Left ventricle myocardium inferior (tissue), 1 donor: ENCODE measurements around the gene FNDC3A. TPM values are rescaled to one million over a fixed set of nuclear protein-coding genes. Genes with fewer than 3 reads are reported as not detected.

ENCODE experiments used
- DNase-seq: peaks from one replicate; pipeline ENCODE4 v3.0.0-alpha.2; 2020
- H3K27ac ChIP-seq: fragments of 200-600 bp; replicated peaks from 2 replicates; pipeline ENCODE4 v1.8.0; 2021
- H3K27me3 ChIP-seq: fragments of 200-600 bp; 2 replicates; pipeline ENCODE4 v1.8.0; 2021; ENCODE audit warnings: low read depth
- H3K36me3 ChIP-seq: fragments of 200-600 bp; 2 replicates; pipeline ENCODE4 v1.8.0; 2021
- H3K4me1 ChIP-seq: fragments of 200-600 bp; 2 replicates; pipeline ENCODE4 v1.8.0; 2021
- H3K4me3 ChIP-seq: fragments of 200-600 bp; 2 replicates; pipeline ENCODE4 v1.8.0; 2021; ENCODE audit warnings: mild to moderate bottlenecking, moderate library complexity
- H3K9me3 ChIP-seq: fragments of 200-600 bp; replicated peaks from 2 replicates; pipeline ENCODE4 v1.8.0; 2021
- CTCF ChIP-seq: fragments of 200-600 bp; IDR thresholded peaks from 2 replicates; pipeline ENCODE4 v1.8.0; 2021; ENCODE audit warnings: antibody characterized with exemption, mild to moderate bottlenecking, borderline replicate concordance
- intact Hi-C: fragments of 100-400 bp; cut with micrococcal nuclease; formaldehyde crosslinking; loops from one replicate; pipeline ENCODE4 v1.11.0; 2022
- total RNA-seq: library from RNA; stranded (reverse); fragmentation: NEBNext Ultra II Directional; extraction: Animal tissue kit (Norgen Biotek cat#: 25700); gene quantifications from one replicate; pipeline ENCODE4 v1.2.1, GENCODE V29; 2021
- donor health status: DM: no; HTN: yes; CAD: no; lungs with severe emphysema.

FNDC3A gene
- total RNA-seq, 1 donor from 2014 or later: 18.9 TPM

DNA sequence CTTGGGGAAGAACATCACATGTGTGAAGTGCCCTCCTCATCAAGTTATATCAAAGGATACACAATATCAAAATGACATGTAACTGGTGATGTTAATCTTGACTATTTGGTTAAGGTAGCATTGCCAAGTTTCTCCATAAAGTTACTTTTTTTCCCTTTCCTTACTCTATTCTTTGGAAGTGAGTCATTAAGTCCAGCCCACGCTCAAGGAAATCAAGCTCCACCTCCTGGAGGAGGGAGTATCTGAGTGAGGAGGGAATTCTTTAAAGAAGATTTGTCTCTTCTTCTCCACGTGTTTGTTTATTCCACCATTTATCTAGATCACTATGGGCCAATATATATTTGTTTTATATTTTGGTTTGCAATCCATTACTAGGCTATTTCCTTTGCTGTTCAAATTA is 33.6 kb upstream of the FNDC3A start:
- no peaks in the 10 kb centered on the region for H3K9me3 ChIP-seq
- no peaks in the 10 kb centered on the region for H3K4me1 ChIP-seq
- no peak for TF ChIP-seq CTCF
- no peak for DNase-seq
- no peak overlapping the region for H3K4me3 ChIP-seq
- intact Hi-C loops: no loop called here
- no peaks in the 10 kb centered on the region for H3K27me3 ChIP-seq
- no peaks in the 10 kb centered on the region for H3K36me3 ChIP-seq
- H3K27ac ChIP-seq: no peak overlapping the region

DNA sequence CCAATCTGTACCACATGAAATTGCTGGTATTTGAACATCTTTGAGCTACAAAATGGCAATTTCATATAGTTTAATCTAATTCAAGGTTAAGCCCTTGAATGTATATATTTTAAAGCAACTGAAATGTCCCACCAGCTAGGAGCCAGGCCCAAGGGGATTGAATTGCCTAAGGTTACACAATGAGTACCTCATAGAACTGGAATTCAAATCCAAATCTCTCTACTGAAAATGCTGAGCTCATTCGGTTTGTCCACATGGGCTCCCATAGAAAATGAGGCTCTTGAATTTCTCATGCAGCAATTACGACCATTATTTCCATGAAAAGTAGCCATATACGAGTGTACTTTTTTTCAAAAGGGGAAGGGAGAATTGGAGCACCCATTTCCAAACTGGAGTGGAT is 31.5 kb upstream of the FNDC3A start:
- H3K27ac ChIP-seq: no peak overlapping the region
- DNase-seq: no peak
- intact Hi-C loops: no loop called here
- H3K4me3 ChIP-seq: no peak overlapping the region
- TF ChIP-seq CTCF: no peak
- no peaks in the 10 kb centered on the region for H3K36me3 ChIP-seq
- no peaks in the 10 kb centered on the region for H3K9me3 ChIP-seq
- no peaks in the 10 kb centered on the region for H3K4me1 ChIP-seq
- H3K27me3 ChIP-seq: no peaks in the 10 kb centered on the region

GRCh38 chr13:48945626-48946025 is 30.1 kb upstream of the FNDC3A start:
- H3K4me1 ChIP-seq: no peaks in the 10 kb centered on the region
- intact Hi-C loops: no loop called here
- no peak for TF ChIP-seq CTCF

GRCh38 chr13:48946163-48946562 is 29.5 kb upstream of the FNDC3A start:
- H3K4me1 ChIP-seq: no peaks in the 10 kb centered on the region
- H3K4me3 ChIP-seq: no peak overlapping the region
- no peaks in the 10 kb centered on the region for H3K36me3 ChIP-seq
- no peak overlapping the region for H3K27ac ChIP-seq
- intact Hi-C loops: no loop called here
- TF ChIP-seq CTCF: no peak
- H3K9me3 ChIP-seq: no peaks in the 10 kb centered on the region
- no peaks in the 10 kb centered on the region for H3K27me3 ChIP-seq
- no peak for DNase-seq

More at GRCh38 chr13:48945626-48946025, 30.1 kb upstream of the FNDC3A start:
- Histone ChIP-seq H3K9me3 (no peaks in the 10 kb centered on the region), H3K4me3 (no peak overlapping the region), H3K27ac (no peak overlapping the region), H3K36me3 (no peaks in the 10 kb centered on the region), H3K27me3 (no peaks in the 10 kb centered on the region)
- DNase-seq: no peak

- intact Hi-C loops: no loop called here
- H3K27ac ChIP-seq: no peak overlapping the region
- no peak overlapping the region for H3K4me3 ChIP-seq
- DNase-seq: no peak
- TF ChIP-seq CTCF: no peak
- H3K27me3 ChIP-seq: no peaks in the 10 kb centered on the region
- no peaks in the 10 kb centered on the region for H3K36me3 ChIP-seq
- H3K4me1 ChIP-seq: no peaks in the 10 kb centered on the region
- no peaks in the 10 kb centered on the region for H3K9me3 ChIP-seq
Observed at GRCh38 chr13:48949566-48950500, 25.9 kb upstream of the FNDC3A start.
